ENCODE data around the gene PLEKHA7. TPM values are rescaled to one million over a fixed set of nuclear protein-coding genes. Genes with fewer than 3 reads are reported as not detected.
"Not testable (repeated sequence)": the region's sequence is repeated elsewhere in the genome, so short reads cannot be mapped to it uniquely, and the experiment has no call there.

The PLEKHA7 gene
- total RNA-seq, result 10 to 100 TPM; 12.7 to 26.7 (median 21.5) TPM
- long read RNA-seq, partial matches to known transcripts, result 2 of 2 reads
- long read RNA-seq, other reads (novel, unspliced or antisense), result 0 of 2 reads

- H3K27me3 ChIP-seq, result no peaks in the 10 kb centered on the region
- H3K36me3 ChIP-seq, result no peaks in the 10 kb centered on the region
- H3K27ac ChIP-seq, result peak within 1 kb of the TSS; percentile 33 to 72 (median 67)
- H3K9me3 ChIP-seq, result no peaks in the 10 kb centered on the region
- peak within 1 kb of the TSS; percentile 59 to 76 (median 72) for H3K4me3 ChIP-seq
- DNase-seq (peak; percentile 54 to 81 (median 76)), ATAC-seq (peak; percentile 9 to 75 (median 66))
- peak; percentile 25 for TF ChIP-seq POLR2A (IDR thresholded peaks at IDR 0.05)
- TF ChIP-seq CTCF (IDR thresholded peaks at IDR 0.05), result no peak
- intact Hi-C loops (cut with DNase I), result no loop called here
- H3K4me1 ChIP-seq, result peaks cover 0 to 18% (median 4%) of the 10 kb centered on the region in 4 donors
- 0% methylated on average over 2 of the region's 76 CpGs for WGBS (ENCODE audit: insufficient coverage, low coverage, low lambda C conversion rate, missing lambda C conversion rate)
These were observed at the start of gene PLEKHA7 for GRCh38 chr11:17014321-17014832. Gene PLEKHA7 (minus strand): TSS chr11:17014414. CDS start chr11:17014401, 13 bp downstream.

GRCh38 chr11:17063171-17064002 lies 49.2 kb upstream of the PLEKHA7 start:
- no peak overlapping the region for H3K27ac ChIP-seq
- no peaks in the 10 kb centered on the region for H3K9me3 ChIP-seq
- 31% methylated on average over 2 of the region's 4 CpGs for WGBS (ENCODE audit: insufficient coverage, low coverage, low lambda C conversion rate, missing lambda C conversion rate)
- TF ChIP-seq POLR2A (IDR thresholded peaks at IDR 0.05), result no peak
- peak; percentile 83 to 89 (median 85) for TF ChIP-seq CTCF (IDR thresholded peaks at IDR 0.05)
- H3K36me3 ChIP-seq, result no peaks in the 10 kb centered on the region
- H3K4me1 ChIP-seq, result no peaks in the 10 kb centered on the region
- intact Hi-C loops (cut with DNase I), result loop anchor here (5.0 to 10.0 kb wide), 2 partner anchors 116 to 119 kb away; no protein-coding TSS in a partner anchor
- DNase-seq, result peak; percentile 68 to 74 (median 70)
- H3K4me3 ChIP-seq, result no peak overlapping the region
- peak; percentile 96 to 99 (median 99) for ATAC-seq
- H3K27me3 ChIP-seq, result no peaks in the 10 kb centered on the region

GRCh38 chr11:17051146-17051545 lies 36.9 kb upstream of the PLEKHA7 start:
- H3K9me3 ChIP-seq; H3K36me3 ChIP-seq; H3K27me3 ChIP-seq; ATAC-seq; H3K4me1 ChIP-seq; DNase-seq; H3K27ac ChIP-seq; H3K4me3 ChIP-seq; intact Hi-C loops (cut with DNase I): not testable (repeated sequence)
- no CpG with 5 or more reads among the region's 27 CpGs for whole genome bisulfite sequencing (ENCODE audit: insufficient coverage, low coverage, low lambda C conversion rate, missing lambda C conversion rate)

- H3K27ac ChIP-seq; H3K9me3 ChIP-seq; H3K4me3 ChIP-seq; H3K4me1 ChIP-seq; H3K36me3 ChIP-seq; H3K27me3 ChIP-seq; DNase-seq; intact Hi-C loops (cut with DNase I): not testable (repeated sequence)
- 62% methylated on average over 3 of the region's 4 CpGs for WGBS (ENCODE audit: insufficient coverage, low coverage, low lambda C conversion rate, missing lambda C conversion rate)
- ATAC-seq, result peak in 2 of 4 donors; percentile 58 to 62
These were observed 34.3 kb upstream of the PLEKHA7 start for GRCh38 chr11:17048491-17048890.

- no peaks in the 10 kb centered on the region for H3K9me3 ChIP-seq
- DNase-seq, result no peak
- no peaks in the 10 kb centered on the region for H3K36me3 ChIP-seq
- no peaks in the 10 kb centered on the region for H3K27me3 ChIP-seq
- peaks cover 0 to 4% (median 0%) of the 10 kb centered on the region in 4 donors for H3K4me1 ChIP-seq
- no peak overlapping the region for H3K4me3 ChIP-seq
- TF ChIP-seq POLR2A (IDR thresholded peaks at IDR 0.05) (no peak), CTCF (IDR thresholded peaks at IDR 0.05) (no peak)
- ATAC-seq, result no peak
- intact Hi-C loops (cut with DNase I), result no loop called here
- 40% methylated on average over 1 of the region's 5 CpGs for WGBS (ENCODE audit: insufficient coverage, low coverage, low lambda C conversion rate, missing lambda C conversion rate)
- H3K27ac ChIP-seq, result no peak overlapping the region
These were observed 32.5 kb upstream of the PLEKHA7 start for GRCh38 chr11:17046690-17047089.

Measured in right lobe of liver (tissue), 6 donors.